ENCODE results near the gene ARHGEF17. TPM values are rescaled to one million over a fixed set of nuclear protein-coding genes. Genes with fewer than 3 reads are reported as not detected.

The ARHGEF17 gene, protein sequence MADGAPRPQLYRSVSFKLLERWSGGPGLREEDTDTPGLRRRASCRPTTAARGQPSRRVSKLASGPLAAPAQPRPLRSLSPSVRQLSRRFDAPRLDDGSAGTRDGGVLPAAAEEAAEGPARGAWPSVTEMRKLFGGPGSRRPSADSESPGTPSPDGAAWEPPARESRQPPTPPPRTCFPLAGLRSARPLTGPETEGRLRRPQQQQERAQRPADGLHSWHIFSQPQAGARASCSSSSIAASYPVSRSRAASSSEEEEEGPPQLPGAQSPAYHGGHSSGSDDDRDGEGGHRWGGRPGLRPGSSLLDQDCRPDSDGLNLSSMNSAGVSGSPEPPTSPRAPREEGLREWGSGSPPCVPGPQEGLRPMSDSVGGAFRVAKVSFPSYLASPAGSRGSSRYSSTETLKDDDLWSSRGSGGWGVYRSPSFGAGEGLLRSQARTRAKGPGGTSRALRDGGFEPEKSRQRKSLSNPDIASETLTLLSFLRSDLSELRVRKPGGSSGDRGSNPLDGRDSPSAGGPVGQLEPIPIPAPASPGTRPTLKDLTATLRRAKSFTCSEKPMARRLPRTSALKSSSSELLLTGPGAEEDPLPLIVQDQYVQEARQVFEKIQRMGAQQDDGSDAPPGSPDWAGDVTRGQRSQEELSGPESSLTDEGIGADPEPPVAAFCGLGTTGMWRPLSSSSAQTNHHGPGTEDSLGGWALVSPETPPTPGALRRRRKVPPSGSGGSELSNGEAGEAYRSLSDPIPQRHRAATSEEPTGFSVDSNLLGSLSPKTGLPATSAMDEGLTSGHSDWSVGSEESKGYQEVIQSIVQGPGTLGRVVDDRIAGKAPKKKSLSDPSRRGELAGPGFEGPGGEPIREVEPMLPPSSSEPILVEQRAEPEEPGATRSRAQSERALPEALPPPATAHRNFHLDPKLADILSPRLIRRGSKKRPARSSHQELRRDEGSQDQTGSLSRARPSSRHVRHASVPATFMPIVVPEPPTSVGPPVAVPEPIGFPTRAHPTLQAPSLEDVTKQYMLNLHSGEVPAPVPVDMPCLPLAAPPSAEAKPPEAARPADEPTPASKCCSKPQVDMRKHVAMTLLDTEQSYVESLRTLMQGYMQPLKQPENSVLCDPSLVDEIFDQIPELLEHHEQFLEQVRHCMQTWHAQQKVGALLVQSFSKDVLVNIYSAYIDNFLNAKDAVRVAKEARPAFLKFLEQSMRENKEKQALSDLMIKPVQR (N-terminal part only)
- total RNA-seq (not detected), polyA plus RNA-seq (not detected)

DNA sequence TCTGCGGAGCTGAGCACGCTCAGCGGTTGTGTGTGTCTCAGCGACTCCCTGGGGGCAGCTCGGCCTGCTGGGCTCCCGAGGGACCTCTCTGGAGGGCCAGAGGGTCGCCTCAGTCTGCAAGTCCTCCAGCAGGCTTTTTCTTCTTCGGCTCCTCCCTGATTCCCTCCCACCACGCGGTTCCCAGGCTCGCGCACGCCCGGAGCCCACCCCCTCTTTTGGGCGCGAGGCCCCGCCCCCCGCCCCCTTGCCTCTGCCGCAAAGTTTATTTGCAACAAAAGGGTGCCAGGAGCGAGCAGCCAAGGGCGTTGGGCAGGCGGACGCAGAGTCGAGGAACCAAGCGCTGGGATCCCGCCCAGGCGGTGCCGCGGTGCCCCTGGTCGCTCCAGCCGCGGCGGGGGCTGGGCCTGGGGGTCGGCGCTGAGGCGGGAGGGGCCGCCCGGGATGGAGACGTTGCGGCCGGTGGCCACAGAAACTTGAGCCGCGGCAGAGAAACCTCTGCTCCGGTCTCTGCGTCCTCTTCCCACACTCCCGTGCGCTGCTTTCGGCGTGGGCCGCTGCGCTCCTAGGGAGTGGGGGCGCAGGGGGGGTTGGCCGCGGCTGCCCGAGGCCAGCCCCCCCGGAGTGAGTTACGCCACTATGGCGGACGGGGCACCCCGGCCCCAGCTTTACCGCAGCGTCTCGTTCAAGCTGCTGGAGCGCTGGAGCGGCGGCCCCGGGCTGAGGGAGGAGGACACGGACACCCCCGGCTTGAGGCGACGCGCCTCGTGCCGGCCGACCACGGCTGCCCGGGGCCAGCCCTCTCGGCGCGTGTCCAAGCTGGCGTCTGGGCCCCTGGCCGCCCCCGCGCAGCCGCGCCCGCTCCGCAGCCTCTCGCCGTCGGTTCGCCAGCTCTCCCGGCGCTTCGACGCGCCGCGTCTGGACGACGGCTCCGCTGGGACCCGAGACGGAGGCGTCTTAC, at the start of gene ARHGEF17:
Gene ARHGEF17 (plus strand): TSS at position 274 of the 958 bp plus-strand sequence. CDS start 363 bp downstream, at position 637.
- Mint-ChIP-seq H3K27ac (peak within 1 kb of the TSS in 6 of 8 donors; percentile 4 to 95 (median 30)), H3K4me3 (peak within 1 kb of the TSS; percentile 86 to 96 (median 89)), H3K4me1 (peaks cover 9 to 10% (median 10%) of the 10 kb centered on the region in 3 donors), H3K36me3 (peaks cover 0 to 3% (median 0%) of the 10 kb centered on the region in 3 donors), H3K27me3 (peaks cover 12 to 26% of the 10 kb centered on the region in 2 donors), H3K9me3 (no peaks in the 10 kb centered on the region)
- Histone ChIP-seq H3K4me1 (ENCODE audit: insufficient read depth, low read length) (peaks cover 7% of the 10 kb centered on the region), H3K27me3 (ENCODE audit: insufficient read depth, low read length, poor library complexity, severe bottlenecking) (peaks cover 5% of the 10 kb centered on the region), H3K27ac (ENCODE audit: low read depth, low read length) (peak within 1 kb of the TSS; percentile 25), H3K36me3 (ENCODE audit: insufficient read depth, low read length) (no peaks in the 10 kb centered on the region), H3K9me3 (ENCODE audit: low read length) (no peaks in the 10 kb centered on the region), H3K4me3 (ENCODE audit: low read length) (peak within 1 kb of the TSS; percentile 67)
- POLR2A ChIA-PET: interaction anchor here (1.7 kb wide), 1 partner anchor 27 kb away, joined by 7 read pairs; no protein-coding TSS in a partner anchor
- CTCF ChIA-PET: interaction anchor here (1.0 to 8.1 kb wide), 9 partner anchors 9 to 353 kb away, joined by 3 to 109 read pairs (median 6); partner anchors contain the start of gene P2RY6
- DNase-seq: peak in 4 of 5 donors; percentile 13 to 56 (median 26)

DNA sequence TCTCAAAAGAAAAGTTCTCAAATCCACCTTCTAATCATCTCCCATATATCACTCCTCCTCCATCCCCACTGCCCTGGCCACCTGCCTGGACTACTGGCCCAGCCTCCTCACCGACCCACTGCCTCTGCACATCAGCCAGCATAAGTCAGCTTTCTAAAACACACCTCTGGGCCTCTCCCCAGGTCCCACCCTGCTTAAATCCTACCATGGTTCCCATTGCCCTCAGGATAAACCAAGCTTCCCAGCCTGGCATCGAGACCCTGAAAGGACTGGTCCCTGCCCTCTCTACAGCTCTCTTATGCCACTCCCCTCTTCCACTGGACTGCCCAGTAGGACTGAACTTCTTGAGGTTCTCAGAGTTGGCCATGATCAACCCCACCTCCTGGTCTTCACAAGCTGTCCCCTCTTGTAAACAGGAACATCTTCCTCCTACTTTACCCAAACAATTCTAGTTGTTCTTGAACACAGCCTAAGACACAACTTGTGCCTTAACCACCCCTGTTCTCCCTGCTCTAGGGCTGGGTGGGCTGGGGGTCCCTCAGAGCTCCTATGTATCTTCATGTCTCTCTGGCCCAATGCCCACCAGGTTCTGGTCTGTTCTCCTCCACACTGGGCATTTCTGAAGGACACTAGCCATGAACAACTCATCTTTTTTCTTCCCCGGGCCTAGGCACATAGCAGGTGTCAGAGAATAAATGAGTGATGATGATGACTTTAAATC, 48.5 kb upstream of the ARHGEF17 start:
- Mint-ChIP-seq H3K36me3 (no peaks in the 10 kb centered on the region), H3K4me1 (no peaks in the 10 kb centered on the region), H3K4me3 (no peak overlapping the region), H3K27ac (peak overlapping the region in 1 of 8 donors; percentile 47), H3K9me3 (no peaks in the 10 kb centered on the region), H3K27me3 (peaks cover 10 to 33% of the 10 kb centered on the region in 2 donors)
- DNase-seq: no peak
- ChIA-PET POLR2A (no interaction called here), CTCF (no interaction called here)
- H3K4me3 ChIP-seq (ENCODE audit: low read length): no peak overlapping the region
- no peak overlapping the region for H3K27ac ChIP-seq (ENCODE audit: low read depth, low read length)
- no peaks in the 10 kb centered on the region for H3K4me1 ChIP-seq (ENCODE audit: insufficient read depth, low read length)
- peaks cover 14% of the 10 kb centered on the region for H3K27me3 ChIP-seq (ENCODE audit: insufficient read depth, low read length, poor library complexity, severe bottlenecking)
- no peaks in the 10 kb centered on the region for H3K9me3 ChIP-seq (ENCODE audit: low read length)
- no peaks in the 10 kb centered on the region for H3K36me3 ChIP-seq (ENCODE audit: insufficient read depth, low read length)

DNA sequence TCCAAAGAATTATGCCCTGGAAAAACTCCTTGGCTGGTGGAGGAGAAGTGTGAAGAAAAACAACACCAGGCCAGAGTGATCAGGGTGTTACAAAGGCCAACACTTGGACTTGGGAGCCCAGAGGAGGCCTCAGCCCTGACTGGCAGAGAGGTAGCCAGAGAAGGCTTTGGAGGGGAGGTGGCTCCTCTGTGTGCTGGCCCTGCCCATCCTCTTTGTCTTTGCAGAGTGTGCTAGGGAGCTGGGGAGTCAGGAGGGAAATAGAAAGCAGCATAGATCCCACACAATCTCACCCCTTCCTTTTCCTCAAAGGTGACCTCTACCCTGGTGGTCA, 48.0 kb upstream of the ARHGEF17 start:
- Mint-ChIP-seq H3K4me1 (no peaks in the 10 kb centered on the region), H3K27me3 (peaks cover 15 to 38% of the 10 kb centered on the region in 2 donors), H3K9me3 (no peaks in the 10 kb centered on the region), H3K27ac (no peak overlapping the region), H3K4me3 (no peak overlapping the region), H3K36me3 (no peaks in the 10 kb centered on the region)
- Histone ChIP-seq H3K27me3 (ENCODE audit: insufficient read depth, low read length, poor library complexity, severe bottlenecking) (peaks cover 18% of the 10 kb centered on the region), H3K4me3 (ENCODE audit: low read length) (no peak overlapping the region), H3K36me3 (ENCODE audit: insufficient read depth, low read length) (no peaks in the 10 kb centered on the region), H3K9me3 (ENCODE audit: low read length) (no peaks in the 10 kb centered on the region), H3K27ac (ENCODE audit: low read depth, low read length) (no peak overlapping the region), H3K4me1 (ENCODE audit: insufficient read depth, low read length) (no peaks in the 10 kb centered on the region)
- CTCF ChIA-PET: no interaction called here
- POLR2A ChIA-PET: no interaction called here
- no peak for DNase-seq

DNA sequence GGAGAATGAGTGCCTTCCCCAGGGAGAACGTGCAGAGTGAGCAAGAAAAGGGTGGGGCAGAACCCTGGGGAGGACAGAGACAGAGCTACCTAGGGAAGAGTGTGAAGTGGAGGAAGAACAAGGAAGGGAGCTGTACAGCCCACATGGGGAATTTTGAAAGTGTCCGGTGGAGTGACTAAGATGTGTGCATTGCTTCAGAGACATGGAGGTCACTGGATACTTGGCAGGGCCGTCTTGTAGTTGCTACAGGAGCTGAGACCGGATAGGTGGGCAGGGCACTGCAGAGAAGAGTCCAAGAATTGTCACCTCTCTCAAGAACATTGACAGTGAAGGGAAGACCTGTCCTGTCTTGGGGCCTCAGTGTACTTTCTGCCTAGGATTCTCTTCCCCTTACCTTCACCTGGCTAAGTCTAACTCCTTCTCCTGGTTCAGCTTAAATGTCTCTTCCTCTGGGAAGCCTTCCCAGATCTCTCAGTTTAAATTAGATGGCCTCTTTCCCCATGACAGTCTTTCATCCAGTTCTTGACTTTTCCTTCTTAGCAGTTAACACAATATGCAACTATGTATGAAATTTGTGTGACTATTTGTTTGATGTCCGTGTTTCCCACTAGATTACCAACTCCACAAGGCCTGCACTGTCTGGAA, 45.1 kb upstream of the ARHGEF17 start:
- no peaks in the 10 kb centered on the region for H3K4me1 ChIP-seq (ENCODE audit: insufficient read depth, low read length)
- H3K36me3 ChIP-seq (ENCODE audit: insufficient read depth, low read length): no peaks in the 10 kb centered on the region
- no peak overlapping the region for H3K27ac ChIP-seq (ENCODE audit: low read depth, low read length)
- H3K27me3 ChIP-seq (ENCODE audit: insufficient read depth, low read length, poor library complexity, severe bottlenecking): peaks cover 18% of the 10 kb centered on the region
- no peaks in the 10 kb centered on the region for H3K9me3 Mint-ChIP-seq
- H3K4me3 Mint-ChIP-seq: no peak overlapping the region
- no peaks in the 10 kb centered on the region for H3K4me1 Mint-ChIP-seq
- H3K9me3 ChIP-seq (ENCODE audit: low read length): no peaks in the 10 kb centered on the region
- DNase-seq: no peak
- H3K27ac Mint-ChIP-seq: peak overlapping the region in 1 of 8 donors; percentile 7
- H3K27me3 Mint-ChIP-seq: peaks cover 24 to 51% of the 10 kb centered on the region in 2 donors
- no peak overlapping the region for H3K4me3 ChIP-seq (ENCODE audit: low read length)
- CTCF ChIA-PET: no interaction called here
- POLR2A ChIA-PET: no interaction called here
- no peaks in the 10 kb centered on the region for H3K36me3 Mint-ChIP-seq

DNA sequence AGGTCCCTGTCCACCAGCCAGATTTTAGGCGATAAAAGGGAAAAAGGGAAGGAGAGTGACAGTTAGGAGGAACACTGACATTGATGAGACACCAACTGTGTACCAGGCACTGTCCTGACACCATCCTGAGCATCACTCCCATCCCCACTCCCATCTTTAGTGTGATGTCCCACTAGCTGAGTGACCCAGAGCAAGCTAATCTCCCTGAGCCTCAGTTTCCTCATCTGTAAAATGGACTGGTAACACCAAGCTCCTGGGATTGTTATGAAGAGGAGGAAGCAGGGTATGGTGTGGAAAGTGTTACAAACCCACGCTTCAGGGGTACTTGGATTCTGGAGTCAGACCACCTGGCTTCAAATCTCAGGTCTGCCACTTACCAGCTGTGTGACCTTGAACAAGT, 44.4 kb upstream of the ARHGEF17 start:
- Mint-ChIP-seq H3K36me3 (no peaks in the 10 kb centered on the region), H3K27ac (no peak overlapping the region), H3K9me3 (no peaks in the 10 kb centered on the region), H3K27me3 (peaks cover 24 to 51% of the 10 kb centered on the region in 2 donors), H3K4me1 (no peaks in the 10 kb centered on the region), H3K4me3 (no peak overlapping the region)
- ChIA-PET POLR2A (no interaction called here), CTCF (no interaction called here)
- Histone ChIP-seq H3K36me3 (ENCODE audit: insufficient read depth, low read length) (no peaks in the 10 kb centered on the region), H3K4me3 (ENCODE audit: low read length) (no peak overlapping the region), H3K27me3 (ENCODE audit: insufficient read depth, low read length, poor library complexity, severe bottlenecking) (peaks cover 18% of the 10 kb centered on the region), H3K27ac (ENCODE audit: low read depth, low read length) (no peak overlapping the region), H3K9me3 (ENCODE audit: low read length) (no peaks in the 10 kb centered on the region), H3K4me1 (ENCODE audit: insufficient read depth, low read length) (no peaks in the 10 kb centered on the region)
- no peak for DNase-seq

DNA sequence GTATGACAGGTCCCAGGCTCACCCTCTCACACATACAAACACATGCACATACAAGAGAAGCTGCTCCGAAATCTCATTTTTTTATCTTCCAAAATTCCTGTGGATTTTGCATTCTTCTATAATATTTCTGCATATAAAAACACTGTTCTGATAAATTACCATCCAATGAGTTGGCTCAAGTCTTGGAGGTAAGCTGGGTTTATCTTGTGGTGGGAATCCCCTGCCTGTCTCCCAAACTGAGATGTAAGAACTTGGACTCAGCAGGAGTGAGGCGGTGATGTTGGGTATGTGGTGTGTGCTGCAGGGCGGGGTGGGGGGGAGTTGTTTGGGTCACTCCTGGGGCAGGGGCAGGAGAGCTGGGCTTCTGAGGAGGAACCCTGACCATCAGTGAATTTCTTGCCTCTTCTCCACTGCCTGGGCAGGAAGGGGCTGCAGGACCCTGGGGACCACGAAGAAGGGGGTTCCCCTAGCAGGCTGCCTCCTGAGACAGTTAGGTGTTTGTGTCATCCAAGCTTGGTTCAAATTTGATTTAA, 42.7 kb upstream of the ARHGEF17 start:
- no peaks in the 10 kb centered on the region for H3K36me3 Mint-ChIP-seq
- Histone ChIP-seq H3K27me3 (ENCODE audit: insufficient read depth, low read length, poor library complexity, severe bottlenecking) (peaks cover 18% of the 10 kb centered on the region), H3K27ac (ENCODE audit: low read depth, low read length) (no peak overlapping the region), H3K4me3 (ENCODE audit: low read length) (no peak overlapping the region), H3K9me3 (ENCODE audit: low read length) (no peaks in the 10 kb centered on the region), H3K36me3 (ENCODE audit: insufficient read depth, low read length) (no peaks in the 10 kb centered on the region), H3K4me1 (ENCODE audit: insufficient read depth, low read length) (no peaks in the 10 kb centered on the region)
- peaks cover 22 to 47% of the 10 kb centered on the region in 2 donors for H3K27me3 Mint-ChIP-seq
- no peaks in the 10 kb centered on the region for H3K4me1 Mint-ChIP-seq
- H3K4me3 Mint-ChIP-seq: no peak overlapping the region
- CTCF ChIA-PET: no interaction called here
- no peak overlapping the region for H3K27ac Mint-ChIP-seq
- no peaks in the 10 kb centered on the region for H3K9me3 Mint-ChIP-seq
- POLR2A ChIA-PET: no interaction called here
- DNase-seq: no peak

All from CD8-positive, alpha-beta memory T cell (primary cell).